Suprapubic skin (tissue), 4 donors: ENCODE results near the gene RPL36AL. TPM values are rescaled to one million over a fixed set of nuclear protein-coding genes. Genes with fewer than 3 reads are reported as not detected.

Source experiments
- DNase-seq, 2 donors: peaks; one replicate each; pipeline ENCODE4 v3.0.0-alpha.2; 2019; ENCODE audit warnings: low spot score in 2 of 2
- H3K27ac ChIP-seq: fragments of 200-600 bp; sonication (generic); one replicate; pipeline ENCODE4 v1.5.1; 2019
- H3K27me3 ChIP-seq: fragments of 200-600 bp; sonication (generic); one replicate; pipeline ENCODE4 v1.5.1; 2019
- H3K36me3 ChIP-seq: fragments of 200-600 bp; sonication (generic); one replicate; pipeline ENCODE4 v1.5.1; 2019
- H3K4me1 ChIP-seq: fragments of 200-600 bp; sonication (generic); one replicate; pipeline ENCODE4 v1.5.1; 2019
- H3K4me3 ChIP-seq: fragments of 200-600 bp; sonication (generic); one replicate; pipeline ENCODE4 v1.5.1; 2019; ENCODE audit warnings: mild to moderate bottlenecking
- H3K9me3 ChIP-seq: fragments of 200-600 bp; sonication (generic); one replicate; pipeline ENCODE4 v1.5.1; 2019
- CTCF ChIP-seq, 2 donors: fragments of 200-600 bp in 1 of 2; fragments of 450-650 bp in 1 of 2; sonication (generic) in 1 of 2; IDR thresholded peaks; one replicate each; pipeline ENCODE4 v1.5.1; 2016 to 2019; ENCODE audit warnings: antibody characterized with exemption in 2 of 2, mild to moderate bottlenecking in 1 of 2, moderate library complexity in 1 of 2
- EP300 ChIP-seq: sonication (generic); formaldehyde crosslinking; IDR thresholded peaks from one replicate; pipeline ENCODE4 v1.6.1; 2017; ENCODE audit warnings: antibody characterized with exemption
- POLR2A ChIP-seq, 2 donors: fragments of 450-650 bp; IDR thresholded peaks; one replicate each; pipeline ENCODE4 v1.6.1; 2017; ENCODE audit warnings: antibody characterized with exemption in 2 of 2, mild to moderate bottlenecking in 2 of 2, moderate library complexity in 2 of 2
- POLR2AphosphoS5 ChIP-seq, 3 donors: sonication (generic); formaldehyde crosslinking; IDR thresholded peaks; one replicate each; pipeline ENCODE4 v1.6.1; 2017; ENCODE audit warnings: antibody characterized with exemption in 3 of 3
- WGBS: methylation state at CpG from one replicate; pipeline ENCODE4 v1.1.5; 2018; 5-methylcytosine and 5-hydroxymethylcytosine counted together
- total RNA-seq, 4 donors: library from RNA; depleted of rRNA; stranded (reverse); fragments of >200 nt; gene quantifications; one replicate each; pipeline ENCODE4 v1.1.0, GENCODE V29; 2016

RPL36AL gene
- total RNA-seq, 4 donors from 2014 or later, result 150 to 232 (median 182) TPM

GRCh38 chr14:49581209-49582112 is 39.0 kb downstream of the RPL36AL start:
- peaks cover 31% of the 10 kb centered on the region for H3K4me1 ChIP-seq
- TF ChIP-seq POLR2A (IDR thresholded peaks at IDR 0.05), result no peak
- TF ChIP-seq CTCF (IDR thresholded peaks at IDR 0.05), result no peak
- no peak for TF ChIP-seq EP300
- no peak for TF ChIP-seq POLR2AphosphoS5 (IDR thresholded peaks at IDR 0.05)
- no peaks in the 10 kb centered on the region for H3K9me3 ChIP-seq
- DNase-seq, result no peak
- H3K4me3 ChIP-seq, result no peak overlapping the region
- no peak overlapping the region for H3K27ac ChIP-seq
- WGBS, result 93% methylated on average over 9 of the region's 9 CpGs
- H3K36me3 ChIP-seq, result peaks cover 24% of the 10 kb centered on the region
- no peaks in the 10 kb centered on the region for H3K27me3 ChIP-seq

GRCh38 chr14:49579841-49580240 is 40.6 kb downstream of the RPL36AL start:
- H3K27ac ChIP-seq, result no peak overlapping the region

GRCh38 chr14:49578141-49578540 is 42.3 kb downstream of the RPL36AL start:
- Histone ChIP-seq H3K4me3 (no peak overlapping the region), H3K27me3 (no peaks in the 10 kb centered on the region), H3K36me3 (peaks cover 31% of the 10 kb centered on the region), H3K27ac (no peak overlapping the region), H3K9me3 (no peaks in the 10 kb centered on the region), H3K4me1 (peaks cover 11% of the 10 kb centered on the region)
- 100% methylated on average over 1 of the region's 1 CpG for WGBS
- TF ChIP-seq EP300 (no peak), POLR2A (IDR thresholded peaks at IDR 0.05) (no peak), CTCF (IDR thresholded peaks at IDR 0.05) (no peak), POLR2AphosphoS5 (IDR thresholded peaks at IDR 0.05) (no peak)
- DNase-seq, result no peak

More at GRCh38 chr14:49579841-49580240, 40.6 kb downstream of the RPL36AL start:
- H3K4me1 ChIP-seq, result peaks cover 25% of the 10 kb centered on the region
- TF ChIP-seq POLR2A (IDR thresholded peaks at IDR 0.05) (no peak), EP300 (no peak), POLR2AphosphoS5 (IDR thresholded peaks at IDR 0.05) (no peak), CTCF (IDR thresholded peaks at IDR 0.05) (no peak)
- WGBS, result 85% methylated on average over 2 of the region's 2 CpGs
- no peaks in the 10 kb centered on the region for H3K27me3 ChIP-seq
- H3K9me3 ChIP-seq, result no peaks in the 10 kb centered on the region
- H3K4me3 ChIP-seq, result no peak overlapping the region
- DNase-seq, result no peak
- H3K36me3 ChIP-seq, result peaks cover 39% of the 10 kb centered on the region

- no peak for TF ChIP-seq EP300
- no peak for TF ChIP-seq CTCF (IDR thresholded peaks at IDR 0.05)
- TF ChIP-seq POLR2AphosphoS5 (IDR thresholded peaks at IDR 0.05), result no peak
- no peak for TF ChIP-seq POLR2A (IDR thresholded peaks at IDR 0.05)
- Histone ChIP-seq H3K27me3 (no peaks in the 10 kb centered on the region), H3K4me3 (no peak overlapping the region), H3K27ac (no peak overlapping the region), H3K9me3 (no peaks in the 10 kb centered on the region), H3K4me1 (no peaks in the 10 kb centered on the region), H3K36me3 (peaks cover 24% of the 10 kb centered on the region)
- WGBS, result 86% methylated on average over 5 of the region's 5 CpGs
- no peak for DNase-seq
Observed at GRCh38 chr14:49574038-49574437, 46.4 kb downstream of the RPL36AL start.

- TF ChIP-seq POLR2A (IDR thresholded peaks at IDR 0.05) (no peak), EP300 (no peak), POLR2AphosphoS5 (IDR thresholded peaks at IDR 0.05) (no peak), CTCF (IDR thresholded peaks at IDR 0.05) (no peak)
- Histone ChIP-seq H3K9me3 (no peaks in the 10 kb centered on the region), H3K27ac (no peak overlapping the region)
Observed at GRCh38 chr14:49569281-49569680, 51.1 kb downstream of the RPL36AL start.

More at GRCh38 chr14:49569281-49569680, 51.1 kb downstream of the RPL36AL start:
- WGBS, result 91% methylated on average over 3 of the region's 3 CpGs
- DNase-seq, result no peak
- H3K4me1 ChIP-seq, result no peaks in the 10 kb centered on the region
- H3K4me3 ChIP-seq, result no peak overlapping the region
- H3K27me3 ChIP-seq, result no peaks in the 10 kb centered on the region
- no peaks in the 10 kb centered on the region for H3K36me3 ChIP-seq
